Measurements from ENCODE around the gene LRP6.

DNA sequence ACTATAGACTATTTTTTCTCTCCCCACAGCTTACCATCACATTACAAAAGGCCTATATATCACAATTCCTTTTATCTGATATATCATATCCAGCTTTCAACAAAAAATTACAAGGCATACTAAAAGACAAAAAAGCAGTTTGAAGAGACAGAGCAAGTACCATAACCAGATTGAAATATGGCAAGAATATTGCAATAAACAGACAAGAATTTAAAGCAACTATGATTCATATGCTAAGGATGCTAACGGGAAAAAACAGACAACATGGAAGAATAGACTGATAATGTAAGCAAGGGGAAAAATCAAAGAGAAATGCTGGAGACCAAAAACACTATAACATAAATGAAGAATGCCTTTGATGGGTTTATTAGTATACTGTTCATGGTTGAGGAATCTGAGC is 40.7 kb downstream of the LRP6 start:
- TF ChIP-seq, protein P1, sequence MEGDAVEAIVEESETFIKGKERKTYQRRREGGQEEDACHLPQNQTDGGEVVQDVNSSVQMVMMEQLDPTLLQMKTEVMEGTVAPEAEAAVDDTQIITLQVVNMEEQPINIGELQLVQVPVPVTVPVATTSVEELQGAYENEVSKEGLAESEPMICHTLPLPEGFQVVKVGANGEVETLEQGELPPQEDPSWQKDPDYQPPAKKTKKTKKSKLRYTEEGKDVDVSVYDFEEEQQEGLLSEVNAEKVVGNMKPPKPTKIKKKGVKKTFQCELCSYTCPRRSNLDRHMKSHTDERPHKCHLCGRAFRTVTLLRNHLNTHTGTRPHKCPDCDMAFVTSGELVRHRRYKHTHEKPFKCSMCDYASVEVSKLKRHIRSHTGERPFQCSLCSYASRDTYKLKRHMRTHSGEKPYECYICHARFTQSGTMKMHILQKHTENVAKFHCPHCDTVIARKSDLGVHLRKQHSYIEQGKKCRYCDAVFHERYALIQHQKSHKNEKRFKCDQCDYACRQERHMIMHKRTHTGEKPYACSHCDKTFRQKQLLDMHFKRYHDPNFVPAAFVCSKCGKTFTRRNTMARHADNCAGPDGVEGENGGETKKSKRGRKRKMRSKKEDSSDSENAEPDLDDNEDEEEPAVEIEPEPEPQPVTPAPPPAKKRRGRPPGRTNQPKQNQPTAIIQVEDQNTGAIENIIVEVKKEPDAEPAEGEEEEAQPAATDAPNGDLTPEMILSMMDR (IDR thresholded peaks at IDR 0.05; ENCODE audit: low read depth, low read length, missing input control), result no peak
- TF ChIP-seq GABPA (IDR thresholded peaks at IDR 0.05 in 1 of 2, conservative IDR thresholded peaks at IDR 0.05 in 1 of 2), result no peak
